ENCODE measurements around the gene CAPN15.

CAPN15 gene

GRCh38 chr16:546909-547770 lies 19.6 kb downstream of the CAPN15 start:
- DNase-seq (ENCODE audit: low read depth), result no peak

GRCh38 chr16:548586-548985 lies 21.1 kb downstream of the CAPN15 start:
- DNase-seq (ENCODE audit: low read depth), result no peak

GRCh38 chr16:549544-550263 lies 22.2 kb downstream of the CAPN15 start:
- DNase-seq (ENCODE audit: low read depth), result no peak

- no peak for DNase-seq (ENCODE audit: low read depth)
These were observed 23.7 kb downstream of the CAPN15 start for GRCh38 chr16:551210-551609.

GRCh38 chr16:552171-552570 lies 24.7 kb downstream of the CAPN15 start:
- no peak for DNase-seq (ENCODE audit: low read depth)

GRCh38 chr16:553601-554296 lies 26.2 kb downstream of the CAPN15 start:
- DNase-seq (ENCODE audit: low read depth), result no peak

GRCh38 chr16:554297-554621 lies 26.7 kb downstream of the CAPN15 start:
- DNase-seq (ENCODE audit: low read depth), result no peak

GRCh38 chr16:554640-555365 lies 27.3 kb downstream of the CAPN15 start:
- DNase-seq (ENCODE audit: low read depth), result peak; percentile 22

GRCh38 chr16:555528-556473 lies 28.3 kb downstream of the CAPN15 start:
- no peak for DNase-seq (ENCODE audit: low read depth)

GRCh38 chr16:556474-557173 lies 29.1 kb downstream of the CAPN15 start:
- no peak for DNase-seq (ENCODE audit: low read depth)

GRCh38 chr16:557463-558297 lies 30.2 kb downstream of the CAPN15 start:
- no peak for DNase-seq (ENCODE audit: low read depth)

GRCh38 chr16:558298-559020 lies 30.9 kb downstream of the CAPN15 start:
- no peak for DNase-seq (ENCODE audit: low read depth)

GRCh38 chr16:559021-559380 lies 31.5 kb downstream of the CAPN15 start:
- DNase-seq (ENCODE audit: low read depth), result no peak

- DNase-seq (ENCODE audit: low read depth), result no peak
These were observed 32.1 kb downstream of the CAPN15 start for GRCh38 chr16:559411-560203.

GRCh38 chr16:560204-560700 lies 32.7 kb downstream of the CAPN15 start, which contains the start of gene PRR35:
Gene PRR35, plus strand, starts transcription at chr16:560394. Its CDS starts 2,901 bp downstream, at chr16:563295.
- no peak for DNase-seq (ENCODE audit: low read depth)

GRCh38 chr16:560701-561412 lies 33.3 kb downstream of the CAPN15 start:
- DNase-seq (ENCODE audit: low read depth), result no peak

- DNase-seq (ENCODE audit: low read depth), result no peak
These were observed 33.9 kb downstream of the CAPN15 start for GRCh38 chr16:561413-561794.
